CD8-positive, alpha-beta memory T cell (primary cell): Measurements from ENCODE around the gene CCDC91. TPM values are rescaled to one million over a fixed set of nuclear protein-coding genes. Genes with fewer than 3 reads are reported as not detected.

Experiments
- CTCF ChIA-PET: fragments of 350-600 bp; sonication (Branson Sonifier 250); formaldehyde crosslinking; loops from one replicate; lab custom pipeline; 2021; ENCODE audit warnings: antibody characterized with exemption; lab: Charles Lee
- POLR2A ChIA-PET: fragments of 350-600 bp; sonication (Branson Sonifier 250); formaldehyde crosslinking; loops from one replicate; lab custom pipeline; 2021; ENCODE audit warnings: antibody characterized with exemption; lab: Charles Lee
- DNase-seq, 5 donors: peaks; one replicate each; pipeline versions ENCODE4 v3.0.0 to v3.0.0-alpha.2; 2020 to 2022; ENCODE audit warnings: mixed read lengths in 1 of 5
- H3K27ac ChIP-seq: one replicate; pipeline ENCODE4 v1.7.0; 2013; ENCODE audit warnings: low read depth, mild to moderate bottlenecking, low read length, moderate library complexity
- H3K27me3 ChIP-seq: 2 replicates; pipeline ENCODE4 v1.7.0; 2013; ENCODE audit warnings: low read length, mild to moderate bottlenecking; ENCODE audit not compliant: insufficient read depth, poor library complexity, severe bottlenecking
- H3K36me3 ChIP-seq: 2 replicates; pipeline ENCODE4 v1.7.0; 2013; ENCODE audit warnings: mild to moderate bottlenecking, low read length, moderate library complexity; ENCODE audit not compliant: insufficient read depth
- H3K4me1 ChIP-seq: 2 replicates; pipeline ENCODE4 v1.7.0; 2013; ENCODE audit warnings: mild to moderate bottlenecking, low read length, moderate library complexity; ENCODE audit not compliant: insufficient read depth
- H3K4me3 ChIP-seq: 2 replicates; pipeline ENCODE4 v1.7.0; 2013; ENCODE audit warnings: mild to moderate bottlenecking, low read length
- H3K9me3 ChIP-seq: 2 replicates; pipeline ENCODE4 v1.7.0; 2013; ENCODE audit warnings: mild to moderate bottlenecking, low read length
- H3K27ac Mint-ChIP-seq, 8 donors: one replicate each; pipeline ENCODE4 v1.8.0; 2020 to 2021; ENCODE audit warnings: mixed read lengths in 8 of 8, mild to moderate bottlenecking in 6 of 8, inconsistent platforms in 3 of 8, moderate library complexity in 3 of 8
- H3K27me3 Mint-ChIP-seq, 2 donors: one replicate each; pipeline ENCODE4 v1.8.0; 2020 to 2021; ENCODE audit warnings: mixed read lengths in 2 of 2, mild to moderate bottlenecking in 1 of 2, moderate library complexity in 1 of 2
- H3K36me3 Mint-ChIP-seq, 3 donors: one replicate each; pipeline ENCODE4 v1.8.0; 2020 to 2021; ENCODE audit warnings: mixed read lengths in 3 of 3, inconsistent platforms in 1 of 3, mild to moderate bottlenecking in 1 of 3
- H3K4me1 Mint-ChIP-seq, 3 donors: one replicate each; pipeline ENCODE4 v1.8.0; 2020 to 2021; ENCODE audit warnings: mixed read lengths in 3 of 3, inconsistent platforms in 1 of 3, mild to moderate bottlenecking in 1 of 3
- H3K4me3 Mint-ChIP-seq, 7 donors: one replicate each; pipeline ENCODE4 v1.8.0; 2020 to 2021; ENCODE audit warnings: mixed read lengths in 7 of 7, mild to moderate bottlenecking in 6 of 7, moderate library complexity in 4 of 7, inconsistent platforms in 2 of 7
- H3K9me3 Mint-ChIP-seq, 5 donors: one replicate each; pipeline ENCODE4 v1.8.0; 2020 to 2022; ENCODE audit warnings: mixed read lengths in 5 of 5, mild to moderate bottlenecking in 3 of 5, moderate library complexity in 2 of 5, inconsistent platforms in 1 of 5
- polyA plus RNA-seq: library from polyadenylated mRNA; unstranded; fragments of 300-500 nt; fragmentation: Illumina TruSeq; gene quantifications from one replicate; pipeline ENCODE4 v1.2.3, GENCODE V29; 2021
- total RNA-seq, 2 experiments: library from RNA; stranded (reverse); gene quantifications; one replicate each; pipeline ENCODE4 v1.2.3, GENCODE V29; 2021

Gene CCDC91
- total and polyA plus RNA-seq, 3 experiments from 2014 or later = 20.3 to 64.1 (median 23.2) TPM

DNA sequence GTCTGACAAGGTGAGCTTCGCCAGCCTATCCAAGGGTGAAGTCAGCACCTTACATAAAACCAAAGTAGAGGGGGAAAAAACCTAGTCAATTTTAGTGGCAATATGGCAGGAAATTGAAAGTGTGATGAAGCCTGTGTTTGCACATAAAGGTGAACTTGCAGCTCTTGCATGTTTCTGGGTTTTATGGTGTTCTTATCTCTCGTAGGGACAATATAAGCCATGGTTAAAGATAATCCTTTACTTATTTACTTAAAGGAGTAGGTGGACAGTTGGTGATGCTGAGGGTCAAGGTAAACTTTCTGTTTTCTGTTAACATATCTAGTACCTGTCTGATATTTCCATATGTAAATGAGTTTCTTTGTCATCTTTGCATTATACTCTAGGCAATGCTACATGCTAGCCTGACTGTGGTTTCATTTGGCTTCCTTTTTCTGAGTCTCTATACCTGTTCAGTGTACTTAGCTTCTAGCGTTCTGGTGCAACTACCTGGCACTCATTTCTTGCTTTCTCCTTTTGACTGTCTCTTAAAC, 32.8 kb downstream of the CCDC91 start:
- H3K4me1 Mint-ChIP-seq = peaks cover 54 to 63% (median 59%) of the 10 kb centered on the region in 3 donors
- peak in 2 of 5 donors; percentile 4 to 20 for DNase-seq
- CTCF ChIA-PET = no interaction called here
- POLR2A ChIA-PET = no interaction called here
- H3K27me3 ChIP-seq = no peaks in the 10 kb centered on the region
- H3K27ac ChIP-seq = no peak overlapping the region
- H3K27me3 Mint-ChIP-seq = no peaks in the 10 kb centered on the region
- no peaks in the 10 kb centered on the region for H3K36me3 ChIP-seq
- peak overlapping the region; percentile 14 for H3K4me3 ChIP-seq
- H3K4me3 Mint-ChIP-seq = peak overlapping the region; percentile 32 to 80 (median 72)
- H3K9me3 Mint-ChIP-seq = peaks cover 0 to 6% (median 5%) of the 10 kb centered on the region in 5 donors
- peaks cover 16 to 23% (median 20%) of the 10 kb centered on the region in 3 donors for H3K36me3 Mint-ChIP-seq
- H3K4me1 ChIP-seq = peaks cover 35% of the 10 kb centered on the region
- H3K9me3 ChIP-seq = no peaks in the 10 kb centered on the region
- H3K27ac Mint-ChIP-seq = peak overlapping the region in 7 of 8 donors; percentile 17 to 74 (median 53)

DNA sequence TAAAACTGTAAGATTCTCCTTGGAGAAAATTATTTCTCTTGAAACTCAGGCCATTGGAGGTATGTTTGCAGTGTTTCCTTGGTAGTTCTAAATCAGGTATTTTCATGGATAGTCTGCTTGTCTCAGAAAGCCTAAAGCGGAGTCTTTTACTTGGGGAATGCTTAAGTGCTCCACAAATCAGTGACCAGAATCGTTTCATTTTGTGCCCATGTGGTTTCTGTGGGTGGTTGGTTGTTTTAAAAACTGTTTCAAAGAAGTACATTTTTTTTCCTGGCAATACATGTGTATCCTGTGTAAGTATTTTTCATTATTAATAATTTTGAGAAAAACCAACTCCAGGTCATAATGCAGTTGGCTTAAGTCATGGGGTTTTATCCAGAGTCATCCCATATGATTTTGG, 33.6 kb downstream of the CCDC91 start:
- Histone ChIP-seq H3K36me3 (no peaks in the 10 kb centered on the region), H3K27ac (no peak overlapping the region), H3K9me3 (no peaks in the 10 kb centered on the region), H3K4me1 (peaks cover 35% of the 10 kb centered on the region), H3K4me3 (no peak overlapping the region), H3K27me3 (no peaks in the 10 kb centered on the region)
- Mint-ChIP-seq H3K36me3 (peaks cover 14 to 19% (median 17%) of the 10 kb centered on the region in 3 donors), H3K27me3 (no peaks in the 10 kb centered on the region), H3K9me3 (peaks cover 0 to 6% (median under 1%) of the 10 kb centered on the region in 5 donors), H3K4me3 (peak overlapping the region in 3 of 7 donors; percentile 17 to 74 (median 54)), H3K4me1 (peaks cover 53 to 62% (median 59%) of the 10 kb centered on the region in 3 donors), H3K27ac (peak overlapping the region in 1 of 8 donors; percentile 75)
- ChIA-PET POLR2A (no interaction called here), CTCF (no interaction called here)
- no peak for DNase-seq

DNA sequence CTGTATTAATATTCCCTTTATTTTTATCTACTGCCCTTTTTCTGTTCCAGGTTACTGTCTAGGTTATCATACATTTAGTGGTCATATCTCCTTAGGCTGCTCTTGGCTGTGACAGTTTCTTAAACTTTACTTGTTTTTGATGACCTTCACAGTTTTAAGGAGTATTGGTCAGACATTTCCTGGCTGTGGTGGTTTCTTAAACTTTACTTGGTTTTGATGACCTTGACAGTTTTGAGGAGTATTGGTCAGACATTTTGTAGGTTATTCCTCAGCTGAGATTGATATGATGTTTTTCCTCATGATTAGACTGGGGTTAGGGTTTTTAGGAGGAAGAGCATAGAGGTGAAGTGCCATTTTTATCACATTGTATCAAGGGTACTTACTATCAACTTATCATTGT, 36.4 kb downstream of the CCDC91 start:
- no peaks in the 10 kb centered on the region for H3K27me3 ChIP-seq
- H3K4me1 ChIP-seq = peaks cover 25% of the 10 kb centered on the region
- H3K9me3 ChIP-seq = no peaks in the 10 kb centered on the region
- H3K27ac ChIP-seq = no peak overlapping the region
- Mint-ChIP-seq H3K4me1 (peaks cover 56 to 71% (median 68%) of the 10 kb centered on the region in 3 donors), H3K36me3 (peaks cover 17 to 28% (median 21%) of the 10 kb centered on the region in 3 donors), H3K27ac (no peak overlapping the region), H3K4me3 (no peak overlapping the region), H3K27me3 (no peaks in the 10 kb centered on the region), H3K9me3 (peaks cover 0 to 6% (median 0%) of the 10 kb centered on the region in 5 donors)
- CTCF ChIA-PET = no interaction called here
- H3K36me3 ChIP-seq = no peaks in the 10 kb centered on the region
- POLR2A ChIA-PET = no interaction called here
- H3K4me3 ChIP-seq = no peak overlapping the region
- no peak for DNase-seq

- POLR2A ChIA-PET = no interaction called here
- peaks cover 17 to 28% (median 21%) of the 10 kb centered on the region in 3 donors for H3K36me3 Mint-ChIP-seq
Measured at GRCh38 chr12:28227251-28227650, 37.0 kb downstream of the CCDC91 start.

DNA sequence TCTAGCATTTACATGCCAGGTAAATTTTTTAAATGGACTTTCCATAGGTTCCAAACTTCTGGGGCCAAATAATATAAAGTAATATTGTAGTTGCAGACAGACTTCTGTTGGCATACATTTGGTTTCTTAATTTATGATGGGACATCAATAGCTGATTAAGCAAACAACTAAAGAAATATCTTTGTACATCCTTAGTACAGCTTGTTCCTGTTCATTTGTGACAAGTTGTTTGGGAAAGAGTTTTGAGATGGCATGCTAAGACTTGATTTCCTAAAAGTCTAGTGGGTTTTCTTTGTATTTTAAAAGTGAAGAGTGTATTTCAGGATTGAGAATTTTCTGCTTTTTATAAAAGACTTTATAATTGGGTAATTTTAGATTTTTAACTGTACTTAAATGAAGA, 41.0 kb downstream of the CCDC91 start:
- DNase-seq = no peak
- POLR2A ChIA-PET = no interaction called here
- Histone ChIP-seq H3K36me3 (no peaks in the 10 kb centered on the region), H3K4me1 (no peaks in the 10 kb centered on the region), H3K27me3 (no peaks in the 10 kb centered on the region), H3K9me3 (no peaks in the 10 kb centered on the region), H3K27ac (no peak overlapping the region), H3K4me3 (no peak overlapping the region)
- H3K27ac Mint-ChIP-seq = no peak overlapping the region
- no peaks in the 10 kb centered on the region for H3K27me3 Mint-ChIP-seq
- CTCF ChIA-PET = no interaction called here
- peaks cover 12 to 23% (median 19%) of the 10 kb centered on the region in 3 donors for H3K36me3 Mint-ChIP-seq
- no peak overlapping the region for H3K4me3 Mint-ChIP-seq
- H3K4me1 Mint-ChIP-seq = peaks cover 49 to 67% (median 63%) of the 10 kb centered on the region in 3 donors
- peaks cover 0 to 1% (median 0%) of the 10 kb centered on the region in 5 donors for H3K9me3 Mint-ChIP-seq

More at GRCh38 chr12:28227251-28227650, 37.0 kb downstream of the CCDC91 start:
- Histone ChIP-seq H3K27me3 (no peaks in the 10 kb centered on the region), H3K27ac (no peak overlapping the region), H3K4me3 (no peak overlapping the region), H3K4me1 (peaks cover 19% of the 10 kb centered on the region), H3K36me3 (no peaks in the 10 kb centered on the region), H3K9me3 (no peaks in the 10 kb centered on the region)
- Mint-ChIP-seq H3K27ac (peak overlapping the region in 1 of 8 donors; percentile 54), H3K4me1 (peaks cover 52 to 69% (median 68%) of the 10 kb centered on the region in 3 donors), H3K4me3 (no peak overlapping the region), H3K9me3 (peaks cover 0 to 6% (median 0%) of the 10 kb centered on the region in 5 donors), H3K27me3 (no peaks in the 10 kb centered on the region)
- DNase-seq = no peak
- CTCF ChIA-PET = no interaction called here

DNA sequence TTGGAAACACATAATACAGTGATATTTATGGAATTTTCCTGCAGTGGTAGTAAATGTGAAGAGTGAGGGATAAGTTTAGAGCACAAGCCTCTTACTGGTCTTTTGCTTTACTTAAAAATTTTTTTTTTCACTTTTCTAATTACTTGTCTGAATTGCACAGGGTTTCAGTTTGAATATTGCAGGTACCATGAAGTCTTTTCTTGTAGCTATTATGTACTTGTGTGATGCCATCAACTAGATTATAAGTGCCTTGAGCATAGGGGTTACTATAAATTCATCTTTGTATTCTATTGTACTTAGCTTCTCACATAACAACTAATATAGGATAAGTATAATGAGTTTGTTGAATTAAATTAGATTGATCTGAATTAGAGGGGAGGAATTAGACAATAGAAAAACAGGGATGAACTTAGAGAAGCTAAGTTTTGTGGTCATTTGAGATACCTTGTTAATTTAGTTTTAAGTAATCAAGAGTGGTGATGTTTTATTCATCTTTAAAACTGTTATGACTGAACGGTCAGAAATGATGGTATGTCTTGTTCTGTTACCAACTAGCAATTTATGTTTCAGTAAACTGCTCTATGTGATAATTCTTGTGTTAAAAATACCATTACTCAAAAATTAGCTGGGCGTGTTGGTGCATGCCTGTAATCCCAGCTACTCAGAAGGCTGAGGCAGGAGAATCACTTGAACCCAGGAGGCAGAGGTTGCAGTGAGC, 42.1 kb downstream of the CCDC91 start:
- Mint-ChIP-seq H3K36me3 (peaks cover 3 to 15% (median 14%) of the 10 kb centered on the region in 3 donors), H3K4me1 (peaks cover 41 to 59% (median 58%) of the 10 kb centered on the region in 3 donors), H3K4me3 (no peak overlapping the region), H3K27ac (no peak overlapping the region), H3K27me3 (no peaks in the 10 kb centered on the region), H3K9me3 (no peaks in the 10 kb centered on the region)
- H3K27ac ChIP-seq = no peak overlapping the region
- ChIA-PET POLR2A (no interaction called here), CTCF (no interaction called here)
- no peaks in the 10 kb centered on the region for H3K36me3 ChIP-seq
- no peaks in the 10 kb centered on the region for H3K9me3 ChIP-seq
- no peak overlapping the region for H3K4me3 ChIP-seq
- DNase-seq = no peak
- no peaks in the 10 kb centered on the region for H3K27me3 ChIP-seq
- H3K4me1 ChIP-seq = no peaks in the 10 kb centered on the region

- Histone ChIP-seq H3K4me1 (no peaks in the 10 kb centered on the region), H3K27ac (no peak overlapping the region), H3K27me3 (no peaks in the 10 kb centered on the region), H3K4me3 (no peak overlapping the region), H3K36me3 (no peaks in the 10 kb centered on the region), H3K9me3 (no peaks in the 10 kb centered on the region)
- DNase-seq = no peak
- H3K27me3 Mint-ChIP-seq = no peaks in the 10 kb centered on the region
- CTCF ChIA-PET = no interaction called here
- no peaks in the 10 kb centered on the region for H3K9me3 Mint-ChIP-seq
- H3K27ac Mint-ChIP-seq = no peak overlapping the region
- no peak overlapping the region for H3K4me3 Mint-ChIP-seq
- H3K4me1 Mint-ChIP-seq = peaks cover 36 to 54% (median 52%) of the 10 kb centered on the region in 3 donors
- peaks cover 0 to 9% (median 8%) of the 10 kb centered on the region in 3 donors for H3K36me3 Mint-ChIP-seq
- POLR2A ChIA-PET = no interaction called here
Measured at GRCh38 chr12:28234444-28234843, 44.2 kb downstream of the CCDC91 start.

DNA sequence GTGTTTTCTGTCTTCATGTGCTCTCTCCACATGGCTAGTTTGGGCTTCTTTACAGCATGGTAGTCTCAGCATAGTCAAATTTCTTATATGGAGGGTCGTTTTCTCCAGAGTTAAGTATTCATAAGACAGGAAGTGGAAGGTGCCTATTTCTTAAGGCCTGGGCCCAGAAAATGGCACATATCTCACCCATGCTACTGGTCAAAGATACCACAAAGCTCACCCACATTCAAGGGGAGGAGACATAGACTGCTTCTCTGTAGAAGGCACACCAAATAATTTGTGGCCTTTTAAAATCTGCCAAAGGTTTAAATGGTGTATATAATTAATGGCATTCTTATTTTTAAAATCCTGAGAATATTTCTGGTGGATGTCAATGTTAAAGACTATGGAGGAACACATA, 44.8 kb downstream of the CCDC91 start:
- Mint-ChIP-seq H3K27ac (peak overlapping the region in 2 of 8 donors; percentile 17 to 36), H3K4me3 (peak overlapping the region in 1 of 7 donors; percentile 19), H3K27me3 (no peaks in the 10 kb centered on the region), H3K36me3 (peaks cover 0 to 8% (median 7%) of the 10 kb centered on the region in 3 donors), H3K9me3 (no peaks in the 10 kb centered on the region), H3K4me1 (peaks cover 30 to 48% (median 46%) of the 10 kb centered on the region in 3 donors)
- Histone ChIP-seq H3K4me3 (no peak overlapping the region), H3K27me3 (no peaks in the 10 kb centered on the region), H3K9me3 (no peaks in the 10 kb centered on the region), H3K4me1 (no peaks in the 10 kb centered on the region), H3K27ac (no peak overlapping the region), H3K36me3 (no peaks in the 10 kb centered on the region)
- no peak for DNase-seq
- POLR2A ChIA-PET = no interaction called here
- CTCF ChIA-PET = no interaction called here
